GM19025 (cell line): Measurements from ENCODE around the gene MYLK3.
"Not testable (repeated sequence)": the region's sequence is repeated elsewhere in the genome, so short reads cannot be mapped to it uniquely, and the experiment has no call there.

Experiments
- ATAC-seq: cut with Tn5 transposase; IDR thresholded peaks from one replicate; pipeline ENCODE4 v1.9.1; 2021; ENCODE audit warnings: mild to moderate bottlenecking, low read depth, moderate library complexity; ENCODE audit not compliant: unreplicated experiment

Gene MYLK3

GRCh38 chr16:46747777-46748651 lies at the start of gene MYLK3:
Gene MYLK3, minus strand, starts transcription at chr16:46748344. Its CDS starts 151 bp downstream, at chr16:46748193.
- no peak for ATAC-seq

- no peak for ATAC-seq
These were observed 49.4 kb upstream of the MYLK3 start for GRCh38 chr16:46797501-46797900.

- no peak for ATAC-seq
These were observed 48.7 kb upstream of the MYLK3 start for GRCh38 chr16:46796764-46797269.

- no peak for ATAC-seq
These were observed 45.7 kb upstream of the MYLK3 start for GRCh38 chr16:46793841-46794240.

- ATAC-seq: no peak
These were observed 42.6 kb upstream of the MYLK3 start for GRCh38 chr16:46790599-46791270.

- peak; percentile 87 for ATAC-seq
These were observed 41.6 kb upstream of the MYLK3 start for GRCh38 chr16:46789499-46790414.

- no peak for ATAC-seq
These were observed 40.8 kb upstream of the MYLK3 start for GRCh38 chr16:46788891-46789474.

GRCh38 chr16:46787909-46788308 lies 39.8 kb upstream of the MYLK3 start:
- no peak for ATAC-seq

- no peak for ATAC-seq
These were observed 37.1 kb upstream of the MYLK3 start for GRCh38 chr16:46785076-46785845.

- ATAC-seq: not testable (repeated sequence)
These were observed 36.4 kb upstream of the MYLK3 start for GRCh38 chr16:46784569-46784968.

- ATAC-seq: no peak
These were observed 35.7 kb upstream of the MYLK3 start for GRCh38 chr16:46783800-46784199.

GRCh38 chr16:46782320-46782719 lies 34.2 kb upstream of the MYLK3 start:
- ATAC-seq: no peak

- ATAC-seq: no peak
These were observed 29.7 kb upstream of the MYLK3 start for GRCh38 chr16:46777804-46778203.

GRCh38 chr16:46775214-46775613 lies 27.1 kb upstream of the MYLK3 start:
- no peak for ATAC-seq

GRCh38 chr16:46774743-46775177 lies 26.6 kb upstream of the MYLK3 start:
- peak; percentile 59 for ATAC-seq

GRCh38 chr16:46772463-46772862 lies 24.3 kb upstream of the MYLK3 start:
- ATAC-seq: no peak

GRCh38 chr16:46768809-46769208 lies 20.7 kb upstream of the MYLK3 start:
- no peak for ATAC-seq

- ATAC-seq: no peak
These were observed 16.9 kb upstream of the MYLK3 start for GRCh38 chr16:46765050-46765449.

GRCh38 chr16:46763147-46763546 lies 15.0 kb upstream of the MYLK3 start:
- ATAC-seq: no peak
